Measurements from ENCODE around the gene CEP290.
"Not testable (repeated sequence)": the region's sequence is repeated elsewhere in the genome, so short reads cannot be mapped to it uniquely, and the experiment has no call there.

The CEP290 gene

DNA sequence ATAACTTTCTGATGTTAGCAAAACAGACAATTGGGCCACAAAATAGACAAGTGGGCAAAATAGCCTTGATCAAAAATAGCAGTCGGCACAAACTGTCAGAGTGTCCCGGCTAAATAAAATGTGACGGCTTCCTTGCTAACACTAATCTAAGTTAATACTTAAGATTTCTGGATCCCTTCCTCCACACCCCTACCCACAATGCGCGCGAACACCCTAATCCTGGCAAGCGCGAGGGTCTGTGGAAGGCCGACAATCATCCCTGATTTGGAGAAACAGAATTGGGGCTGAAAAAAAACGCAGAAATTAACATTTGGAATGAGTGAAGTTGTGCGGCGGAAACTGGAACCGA lies 489 bp downstream of the CEP290 start:
- no peak for DNase-seq

DNA sequence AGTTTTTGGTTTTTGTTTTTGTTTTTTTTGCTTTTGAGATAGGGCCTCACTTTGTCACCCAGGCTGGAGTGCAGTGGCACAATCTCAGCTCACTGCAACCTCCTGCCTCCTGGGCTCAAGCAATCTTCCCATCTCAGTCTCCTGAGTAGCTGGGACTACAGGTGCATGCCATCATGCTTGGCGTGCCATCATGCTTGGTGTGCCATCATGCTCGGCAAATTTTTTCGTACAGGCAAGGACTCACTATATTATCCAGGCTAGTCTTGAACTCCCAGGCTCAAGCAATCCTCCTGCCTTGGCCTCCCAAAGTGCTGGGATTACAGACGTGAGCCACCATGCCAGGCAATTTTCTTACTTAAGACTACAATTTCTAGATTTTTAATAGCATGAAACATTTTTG lies 2.2 kb downstream of the CEP290 start:
- DNase-seq, result not testable (repeated sequence)

DNA sequence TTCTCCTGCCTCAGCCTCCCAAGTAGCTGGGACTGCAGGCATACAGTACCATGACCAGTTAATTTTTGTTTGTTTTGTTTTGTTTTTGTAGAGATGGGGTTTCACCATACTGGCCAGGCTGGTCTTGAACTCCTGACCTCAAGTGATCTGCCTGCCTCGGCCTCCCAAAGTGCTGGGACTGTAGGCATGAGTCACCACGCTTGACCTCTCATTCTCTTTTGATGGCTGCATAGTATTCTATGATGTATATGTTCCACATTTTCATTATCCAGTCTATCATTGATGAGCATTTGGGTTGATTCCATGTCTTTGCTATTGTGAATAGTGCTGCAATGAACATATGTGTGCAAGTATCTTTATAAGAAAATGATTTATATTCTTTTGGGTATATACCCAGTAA lies 8.7 kb downstream of the CEP290 start:
- not testable (repeated sequence) for DNase-seq

- DNase-seq, result no peak
Observed at GRCh38 chr12:88132392-88132791, 9.5 kb downstream of the CEP290 start.

DNA sequence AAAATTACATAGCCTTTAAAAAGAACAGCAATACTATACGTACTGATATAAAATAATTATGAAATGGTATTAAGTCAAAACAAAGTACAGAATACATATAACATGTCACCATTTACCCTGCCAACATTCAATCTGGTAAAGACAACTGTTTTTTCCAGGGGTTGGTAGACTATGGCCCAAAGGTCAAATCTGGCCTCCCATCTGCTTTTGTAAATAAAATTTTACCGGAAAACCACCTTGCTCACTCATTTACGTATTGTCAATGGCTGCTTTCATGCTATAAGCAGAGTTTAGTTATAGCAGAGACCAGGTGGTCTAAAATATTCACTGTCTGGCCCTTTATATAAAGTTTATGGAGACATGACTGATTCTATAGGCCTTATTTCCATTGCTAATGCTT lies 14.0 kb downstream of the CEP290 start:
- DNase-seq, result no peak

DNA sequence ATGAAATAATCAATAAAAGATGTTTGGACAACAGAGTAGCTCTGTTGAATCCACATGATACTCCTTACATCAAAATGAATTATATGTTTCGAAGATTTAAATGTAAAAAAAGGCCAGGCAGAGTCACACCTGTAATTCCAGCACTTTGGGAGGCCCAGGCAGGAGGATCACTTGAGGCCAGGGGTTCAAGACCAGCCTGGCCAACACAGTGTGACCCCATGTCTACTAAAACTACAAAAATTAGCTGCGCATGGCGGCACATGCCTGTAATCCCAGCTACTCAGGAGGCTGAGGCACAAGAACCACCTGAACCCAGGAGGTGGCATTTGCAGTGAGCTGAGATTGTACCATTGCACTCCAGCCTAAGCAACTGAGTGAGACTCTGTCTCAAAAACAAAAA lies 14.8 kb downstream of the CEP290 start:
- no peak for DNase-seq

GRCh38 chr12:88122666-88123065 lies 19.2 kb downstream of the CEP290 start:
- no peak for DNase-seq

GRCh38 chr12:88113871-88114270 lies 28.0 kb downstream of the CEP290 start:
- DNase-seq, result no peak

DNA sequence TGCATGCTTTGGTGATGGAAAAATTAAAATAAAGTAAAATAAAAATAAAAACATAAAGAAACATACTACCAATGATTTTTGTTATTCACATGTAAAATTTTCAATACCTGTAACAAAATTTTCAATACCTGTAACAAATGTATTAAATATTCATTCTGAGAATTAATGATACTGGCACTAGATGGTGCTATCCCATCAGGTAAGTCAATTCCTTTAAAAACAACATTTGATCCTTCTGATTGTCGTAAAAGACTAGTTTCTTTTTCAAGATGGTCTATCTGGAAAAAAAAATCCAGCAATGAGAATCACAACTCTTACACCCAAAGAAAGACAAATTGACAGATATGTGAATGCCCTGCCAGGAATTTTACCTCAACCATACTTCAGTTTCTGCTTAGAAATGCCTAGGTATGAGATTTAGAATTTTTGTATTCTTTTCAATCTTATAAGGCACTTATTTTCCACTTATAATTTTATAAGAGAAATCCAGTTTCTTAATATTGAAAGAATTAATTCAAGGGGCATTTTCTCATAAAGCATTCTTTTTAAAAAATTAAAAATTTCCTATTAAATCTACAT lies 30.7 kb downstream of the CEP290 start:
- no peak for DNase-seq

GRCh38 chr12:88108021-88108420 lies 33.9 kb downstream of the CEP290 start:
- DNase-seq, result no peak

- no peak for DNase-seq
Observed at GRCh38 chr12:88093573-88093972, 48.3 kb downstream of the CEP290 start.

GRCh38 chr12:88092771-88093170 lies 49.1 kb downstream of the CEP290 start:
- no peak for DNase-seq

DNA sequence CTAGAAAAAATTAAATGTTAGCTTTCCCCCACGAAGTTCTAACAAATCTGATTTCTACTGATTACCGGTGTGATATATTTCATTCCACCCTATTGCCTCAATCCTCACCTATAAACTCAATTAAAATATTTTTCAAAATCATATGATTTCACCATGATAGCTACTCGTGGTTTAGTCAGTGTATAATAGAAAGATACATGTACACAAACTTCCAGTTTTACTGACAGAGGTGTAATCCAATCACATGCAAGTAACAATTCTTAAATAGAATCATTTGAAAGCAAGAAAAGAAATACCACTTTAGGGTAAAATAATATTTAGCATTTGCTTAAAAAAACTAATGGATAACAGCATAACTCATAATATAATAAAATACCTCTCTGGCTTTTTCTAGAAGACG lies 57.7 kb downstream of the CEP290 start:
- DNase-seq, result no peak

- DNase-seq, result no peak
Observed at GRCh38 chr12:88083634-88084033, 58.3 kb downstream of the CEP290 start.

DNA sequence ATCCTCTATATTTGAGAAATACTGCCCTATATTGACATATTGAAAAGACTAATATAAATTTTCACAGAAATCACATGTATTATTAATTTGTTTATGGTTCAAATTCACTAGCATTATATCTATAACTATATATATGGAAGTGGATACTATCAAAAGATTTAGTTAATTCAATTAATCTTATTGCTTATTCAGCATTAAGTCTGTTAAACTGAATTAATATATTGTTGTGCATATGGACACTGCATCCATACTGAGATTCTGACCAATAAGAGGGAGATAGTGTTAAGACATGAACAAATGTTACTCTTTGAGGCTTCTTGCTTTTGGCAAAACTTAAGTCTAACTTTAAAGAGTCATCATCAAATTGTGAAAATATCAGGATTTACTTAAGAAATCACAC lies 60.6 kb downstream of the CEP290 start:
- DNase-seq, result no peak

DNA sequence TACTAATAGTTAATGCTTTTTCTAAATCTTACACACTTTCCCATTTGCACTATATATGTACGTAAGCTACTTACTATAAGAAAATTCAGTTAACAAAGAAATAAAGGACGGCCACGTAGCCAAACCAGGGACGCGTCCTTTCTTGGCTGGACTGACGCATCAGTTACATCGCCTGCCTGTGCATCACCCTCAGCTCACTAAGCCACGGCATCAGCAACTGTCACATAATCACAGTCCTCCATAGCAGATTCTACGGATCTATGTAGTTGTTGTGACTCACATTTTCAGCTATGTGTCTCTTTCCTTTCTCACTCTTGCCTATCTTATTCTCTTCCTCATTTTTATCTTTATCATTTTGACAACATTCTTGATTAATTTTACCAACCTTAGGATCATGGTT lies 74.6 kb downstream of the CEP290 start:
- no peak for DNase-seq

DNA sequence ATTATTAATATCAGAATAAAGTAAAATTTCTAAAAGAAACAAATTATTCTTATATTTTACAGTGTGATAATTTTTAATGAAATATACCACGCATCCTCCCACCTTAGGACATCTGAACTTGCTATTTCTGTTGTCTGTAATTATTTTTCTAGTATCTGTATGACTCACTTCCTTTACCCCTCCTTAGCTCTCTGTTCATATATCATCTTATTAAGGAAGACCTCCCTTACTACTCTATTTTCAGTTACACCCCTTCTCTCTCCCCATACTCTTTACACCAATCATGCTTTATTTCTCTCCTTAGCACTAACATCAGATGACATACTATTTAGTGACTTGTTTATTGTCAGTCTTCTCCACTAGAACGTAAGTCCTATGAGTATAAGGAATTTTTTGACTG lies 78.5 kb downstream of the CEP290 start:
- no peak for DNase-seq

GRCh38 chr12:88062474-88062873 lies 79.4 kb downstream of the CEP290 start:
- no peak for DNase-seq

DNA sequence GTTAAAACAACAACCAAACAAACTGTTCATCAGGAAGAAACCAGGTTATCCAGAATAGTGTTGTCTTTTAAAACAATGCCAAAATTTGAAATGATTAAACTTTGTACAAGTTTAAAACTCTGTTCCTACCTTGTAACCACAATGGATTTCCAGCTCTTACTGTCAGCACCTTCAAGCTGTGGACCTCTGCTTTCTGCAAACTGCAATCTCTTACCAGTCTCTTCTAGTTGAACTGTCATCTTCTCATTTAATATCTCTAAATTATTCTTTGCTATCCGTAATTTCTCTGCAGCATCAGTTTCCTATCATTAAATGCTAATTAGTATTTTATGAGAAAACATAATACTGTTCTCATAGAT lies 83.2 kb downstream of the CEP290 start:
- DNase-seq, result no peak

DNA sequence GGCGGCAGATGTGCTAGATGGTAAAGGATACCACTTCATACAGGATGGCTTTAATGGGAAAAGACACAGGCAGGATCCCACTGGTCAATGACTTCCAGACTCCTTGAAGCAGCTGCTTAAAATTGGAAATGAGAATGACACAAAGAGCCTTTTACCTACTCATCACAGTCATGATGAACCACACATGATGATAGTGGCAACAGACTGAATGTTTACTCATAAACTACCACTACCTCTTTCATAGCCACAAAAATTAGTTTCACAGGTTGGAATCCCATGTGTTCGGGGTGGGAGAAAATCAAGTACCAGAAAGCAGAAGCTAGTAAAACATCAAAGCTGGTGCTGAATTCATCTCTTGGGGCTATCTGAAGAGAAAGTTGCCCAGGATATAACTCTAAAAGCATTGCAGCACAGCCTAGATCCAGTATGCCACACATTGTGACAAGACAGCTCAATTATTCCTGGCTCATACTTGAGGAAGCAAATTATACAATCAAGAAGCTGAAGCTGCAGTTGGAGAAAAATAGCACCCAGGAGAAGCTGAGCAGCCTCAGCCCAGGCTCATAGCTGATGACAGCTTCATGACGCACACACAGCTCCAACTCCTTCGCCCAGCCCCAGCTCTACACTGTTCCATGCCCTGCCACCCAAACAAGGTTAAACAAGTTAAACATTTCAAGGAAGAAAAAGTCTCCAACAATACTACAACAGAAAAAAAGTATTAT lies 83.7 kb downstream of the CEP290 start:
- DNase-seq, result no peak

GRCh38 chr12:88056571-88056970 lies 85.3 kb downstream of the CEP290 start:
- DNase-seq, result no peak

- DNase-seq, result no peak
Observed at GRCh38 chr12:88052686-88053085, 89.2 kb downstream of the CEP290 start.

DNA sequence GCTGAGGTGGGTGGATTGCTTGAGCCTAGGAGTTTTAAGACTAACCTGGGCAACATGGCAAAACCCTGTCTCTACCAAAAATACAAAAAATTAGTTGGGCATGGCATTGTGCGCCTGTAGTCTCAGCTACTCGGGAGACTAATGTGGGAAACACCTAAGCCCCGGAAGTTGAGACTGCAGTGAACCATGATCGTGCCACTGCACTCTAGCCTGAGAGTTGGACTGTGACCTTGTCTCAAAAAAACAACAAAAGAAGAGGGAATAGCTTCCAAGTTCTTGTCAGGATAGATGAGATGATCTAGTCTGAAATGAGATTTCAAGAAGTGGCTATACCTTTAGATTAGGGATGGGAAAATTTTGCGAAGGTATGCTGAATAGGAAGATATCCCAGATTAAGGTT lies 97.9 kb downstream of the CEP290 start:
- DNase-seq, result no peak

DNA sequence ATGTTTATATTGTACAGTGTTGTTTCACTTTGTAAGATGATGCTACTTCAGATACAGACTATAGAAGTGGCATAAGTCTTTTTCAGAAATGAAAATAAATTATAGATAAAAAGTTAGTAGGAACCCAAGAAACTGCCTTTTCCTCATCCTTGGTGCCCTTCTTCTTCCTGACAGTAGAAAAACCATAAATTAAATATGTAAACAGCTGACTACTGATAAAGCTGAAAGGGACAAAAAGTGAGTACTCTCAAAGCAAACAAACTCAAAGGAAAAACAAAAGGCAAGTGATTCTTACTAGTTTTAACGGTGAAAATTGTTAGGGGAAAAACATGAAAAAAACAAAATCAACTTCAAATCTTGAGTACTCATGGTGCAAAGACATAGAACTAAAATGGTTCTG lies 104.1 kb downstream of the CEP290 start:
- DNase-seq, result no peak

DNA sequence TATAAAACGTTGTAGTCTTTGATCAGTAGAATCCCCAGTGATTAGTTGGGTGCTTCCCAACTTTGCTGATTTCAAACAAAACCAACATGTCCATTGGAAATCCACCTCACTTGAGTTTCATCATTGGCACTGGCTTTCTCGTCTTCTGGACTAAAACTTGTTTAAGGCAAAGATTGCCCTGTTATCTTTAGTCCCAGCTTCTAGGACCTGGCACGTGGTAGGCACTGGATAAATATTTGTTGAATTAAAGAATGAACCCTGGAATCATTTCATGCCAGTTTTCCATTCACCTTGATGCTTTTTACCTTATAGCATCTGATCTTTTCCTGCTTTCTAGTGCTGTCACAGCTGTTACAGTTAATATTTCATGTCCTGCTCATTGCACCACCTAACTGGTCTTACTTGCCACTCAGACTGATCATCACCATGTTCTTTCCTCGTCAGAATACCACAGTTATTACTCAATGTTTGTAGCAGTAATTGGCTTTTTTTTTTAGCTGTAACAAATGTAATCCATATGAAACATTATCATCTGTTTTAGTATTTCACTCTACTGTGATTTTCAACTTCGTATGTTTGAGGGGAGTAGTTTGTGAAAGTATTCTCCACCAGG lies 105.4 kb downstream of the CEP290 start:
- no peak for DNase-seq

Data from right hindlimb (tissue), 1 donor.